ENCODE results near the gene SAMSN1.
A peak's percentile ranks its signal among the peaks of the same experiment; 100 is the strongest.

SAMSN1 gene

GRCh38 chr21:14545906-14546480 lies at the start of gene SAMSN1:
Gene SAMSN1, minus strand, starts transcription at chr21:14546315. Its CDS starts 54 bp downstream, at chr21:14546261.
- peak; percentile 89 to 90 for DNase-seq

GRCh38 chr21:14595449-14595848 lies 49.3 kb upstream of the SAMSN1 start:
- DNase-seq = no peak

- no peak for DNase-seq
These were observed 48.9 kb upstream of the SAMSN1 start for GRCh38 chr21:14594967-14595366.

- no peak for DNase-seq
These were observed 47.1 kb upstream of the SAMSN1 start for GRCh38 chr21:14593230-14593629.

GRCh38 chr21:14592296-14593000 lies 46.3 kb upstream of the SAMSN1 start:
- DNase-seq = no peak

- peak; percentile 92 to 96 for DNase-seq
These were observed 45.8 kb upstream of the SAMSN1 start for GRCh38 chr21:14591882-14592281.

- DNase-seq = no peak
These were observed 45.3 kb upstream of the SAMSN1 start for GRCh38 chr21:14591377-14591776.

- no peak for DNase-seq
These were observed 43.9 kb upstream of the SAMSN1 start for GRCh38 chr21:14589855-14590563.

GRCh38 chr21:14587266-14587665 lies 41.2 kb upstream of the SAMSN1 start:
- DNase-seq = no peak

GRCh38 chr21:14585122-14585521 lies 39.0 kb upstream of the SAMSN1 start:
- DNase-seq = peak; percentile 25 to 32

GRCh38 chr21:14584357-14585095 lies 38.4 kb upstream of the SAMSN1 start:
- no peak for DNase-seq

GRCh38 chr21:14583629-14584255 lies 37.6 kb upstream of the SAMSN1 start:
- no peak for DNase-seq

- no peak for DNase-seq
These were observed 37.0 kb upstream of the SAMSN1 start for GRCh38 chr21:14582934-14583628.

GRCh38 chr21:14581902-14582457 lies 35.9 kb upstream of the SAMSN1 start:
- DNase-seq = no peak

- no peak for DNase-seq
These were observed 27.1 kb upstream of the SAMSN1 start for GRCh38 chr21:14573244-14573643.

- no peak for DNase-seq
These were observed 26.2 kb upstream of the SAMSN1 start for GRCh38 chr21:14572204-14572780.

GRCh38 chr21:14569868-14570267 lies 23.8 kb upstream of the SAMSN1 start:
- DNase-seq = no peak

- DNase-seq = peak in 1 of 2 experiments; percentile 17
These were observed 23.0 kb upstream of the SAMSN1 start for GRCh38 chr21:14569026-14569621.

GRCh38 chr21:14567331-14568279 lies 21.5 kb upstream of the SAMSN1 start:
- peak; percentile 68 to 76 for DNase-seq

- DNase-seq = no peak
These were observed 20.8 kb upstream of the SAMSN1 start for GRCh38 chr21:14566894-14567293.
